ENCODE results near the gene ZFAND5.

GRCh38 chr9:72363236-72363635 lies 1.8 kb downstream of the ZFAND5 start:
- TF ChIP-seq CTCF (conservative IDR thresholded peaks at IDR 0.05) (no peak), EZH2 (IDR thresholded peaks at IDR 0.05; ENCODE audit: low read depth) (no peak)
